Progenitor cell of endocrine pancreas (in vitro differentiated cells): Measurements from ENCODE around the gene KIF25. TPM values are rescaled to one million over a fixed set of nuclear protein-coding genes. Genes with fewer than 3 reads are reported as not detected.

Source experiments
- DNase-seq: peaks from one replicate; pipeline ENCODE4 v3.0.0; 2021; ENCODE audit warnings: low spot score; ENCODE audit not compliant: unreplicated experiment
- H3K27ac Mint-ChIP-seq: 2 replicates; pipeline ENCODE4 v1.8.0; 2021; ENCODE audit warnings: mild to moderate bottlenecking, moderate library complexity, mixed read lengths
- H3K27me3 Mint-ChIP-seq: 2 replicates; pipeline ENCODE4 v1.8.0; 2021; ENCODE audit warnings: mixed read lengths
- H3K36me3 Mint-ChIP-seq: 2 replicates; pipeline ENCODE4 v1.8.0; 2022; ENCODE audit warnings: mixed read lengths; ENCODE audit not compliant: insufficient read depth
- H3K4me1 Mint-ChIP-seq: 2 replicates; pipeline ENCODE4 v1.8.0; 2021; ENCODE audit warnings: low read depth, mixed read lengths
- H3K4me3 Mint-ChIP-seq: 2 replicates; pipeline ENCODE4 v1.8.0; 2021; ENCODE audit warnings: low read depth, mild to moderate bottlenecking, moderate library complexity, mixed read lengths
- H3K9me3 Mint-ChIP-seq: 2 replicates; pipeline ENCODE4 v1.8.0; 2021; ENCODE audit warnings: low read depth, mixed read lengths
- total RNA-seq: library from RNA; stranded (reverse); gene quantifications from 2 replicates; pipeline ENCODE4 v1.2.1, GENCODE V29; 2021
- TF ChIP-seq, protein P1 (sequence below): fragments of 200-600 bp; sonication (generic); IDR thresholded peaks from one replicate; pipeline ENCODE4 v1.5.0; 2021; ENCODE audit warnings: antibody characterized with exemption, mild to moderate bottlenecking; ENCODE audit not compliant: unreplicated experiment

Gene KIF25
- total RNA-seq, 1 donor from 2014 or later, result not detected

DNA sequence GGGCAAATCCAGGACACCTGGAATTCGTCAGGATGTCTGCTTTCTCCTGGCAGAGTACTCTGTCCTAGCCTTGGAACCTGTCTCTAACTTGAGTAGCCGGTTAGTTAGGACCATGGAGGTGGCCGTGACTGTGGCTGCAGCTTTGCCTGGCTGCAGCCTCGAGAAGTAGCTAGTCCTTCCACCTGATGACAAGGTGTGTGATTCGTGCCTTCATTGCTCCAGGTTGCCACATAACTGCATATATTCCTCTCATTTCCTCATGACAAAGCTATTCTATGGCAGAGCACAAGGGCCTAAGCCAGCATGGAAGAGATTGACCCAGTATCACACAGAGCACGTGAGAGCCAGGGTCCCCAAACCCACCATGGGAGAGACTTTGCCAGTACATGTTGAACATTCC is 39.8 kb upstream of the KIF25 start:
- H3K9me3 Mint-ChIP-seq, result no peaks in the 10 kb centered on the region
- TF ChIP-seq, protein P1, sequence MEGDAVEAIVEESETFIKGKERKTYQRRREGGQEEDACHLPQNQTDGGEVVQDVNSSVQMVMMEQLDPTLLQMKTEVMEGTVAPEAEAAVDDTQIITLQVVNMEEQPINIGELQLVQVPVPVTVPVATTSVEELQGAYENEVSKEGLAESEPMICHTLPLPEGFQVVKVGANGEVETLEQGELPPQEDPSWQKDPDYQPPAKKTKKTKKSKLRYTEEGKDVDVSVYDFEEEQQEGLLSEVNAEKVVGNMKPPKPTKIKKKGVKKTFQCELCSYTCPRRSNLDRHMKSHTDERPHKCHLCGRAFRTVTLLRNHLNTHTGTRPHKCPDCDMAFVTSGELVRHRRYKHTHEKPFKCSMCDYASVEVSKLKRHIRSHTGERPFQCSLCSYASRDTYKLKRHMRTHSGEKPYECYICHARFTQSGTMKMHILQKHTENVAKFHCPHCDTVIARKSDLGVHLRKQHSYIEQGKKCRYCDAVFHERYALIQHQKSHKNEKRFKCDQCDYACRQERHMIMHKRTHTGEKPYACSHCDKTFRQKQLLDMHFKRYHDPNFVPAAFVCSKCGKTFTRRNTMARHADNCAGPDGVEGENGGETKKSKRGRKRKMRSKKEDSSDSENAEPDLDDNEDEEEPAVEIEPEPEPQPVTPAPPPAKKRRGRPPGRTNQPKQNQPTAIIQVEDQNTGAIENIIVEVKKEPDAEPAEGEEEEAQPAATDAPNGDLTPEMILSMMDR, result no peak
- H3K4me1 Mint-ChIP-seq, result peaks cover 44% of the 10 kb centered on the region
- no peaks in the 10 kb centered on the region for H3K27me3 Mint-ChIP-seq
- DNase-seq, result no peak
- no peak overlapping the region for H3K4me3 Mint-ChIP-seq
- peaks cover 30% of the 10 kb centered on the region for H3K36me3 Mint-ChIP-seq
- H3K27ac Mint-ChIP-seq, result peak overlapping the region; percentile 22

DNA sequence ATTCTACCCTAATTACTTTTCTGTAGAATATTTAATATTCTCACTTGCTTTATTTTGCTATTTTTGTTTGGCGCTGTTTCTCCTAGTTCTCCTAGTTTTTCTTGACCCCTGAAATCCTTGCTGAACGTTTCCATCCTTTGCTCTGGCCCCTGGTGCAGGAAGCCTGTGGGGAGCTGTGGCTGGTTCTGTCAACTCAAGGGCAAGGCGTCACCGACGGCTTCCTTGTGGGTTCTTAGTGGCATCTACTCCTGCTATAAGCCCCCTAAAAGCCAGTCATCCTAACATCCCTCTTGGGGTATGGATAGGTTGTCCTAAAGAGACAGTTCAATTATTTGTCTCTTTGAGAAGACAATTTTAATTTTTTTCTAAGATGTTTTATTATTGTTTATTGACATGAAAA is 36.9 kb upstream of the KIF25 start:
- H3K4me3 Mint-ChIP-seq, result no peak overlapping the region
- H3K36me3 Mint-ChIP-seq, result peaks cover 35% of the 10 kb centered on the region
- H3K9me3 Mint-ChIP-seq, result no peaks in the 10 kb centered on the region
- TF ChIP-seq, protein P1, result no peak
- DNase-seq, result no peak
- H3K27ac Mint-ChIP-seq, result no peak overlapping the region
- H3K4me1 Mint-ChIP-seq, result peaks cover 58% of the 10 kb centered on the region
- no peaks in the 10 kb centered on the region for H3K27me3 Mint-ChIP-seq

DNA sequence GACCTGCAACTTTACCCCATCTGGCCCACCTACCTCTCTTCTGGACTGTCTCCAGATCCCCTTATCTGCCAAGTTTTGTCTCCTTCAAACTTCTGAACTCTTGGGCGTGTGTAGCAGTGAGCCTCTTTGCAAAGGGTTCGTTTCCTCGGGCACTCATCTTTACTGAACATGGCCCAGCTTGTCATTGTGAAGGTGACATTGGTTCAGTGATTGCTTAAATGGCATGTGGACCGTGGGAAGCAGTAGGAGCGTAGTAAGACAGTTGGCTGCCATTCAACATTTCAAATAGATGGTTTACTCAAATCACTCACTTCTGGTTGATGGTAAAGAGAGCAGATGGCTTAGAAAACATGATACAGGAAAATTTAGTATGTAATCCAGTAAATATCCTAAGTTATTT is 34.8 kb upstream of the KIF25 start:
- Mint-ChIP-seq H3K27ac (no peak overlapping the region), H3K4me1 (peaks cover 53% of the 10 kb centered on the region), H3K4me3 (no peak overlapping the region), H3K9me3 (no peaks in the 10 kb centered on the region), H3K36me3 (peaks cover 39% of the 10 kb centered on the region), H3K27me3 (no peaks in the 10 kb centered on the region)
- no peak for DNase-seq
- TF ChIP-seq, protein P1, result no peak

DNA sequence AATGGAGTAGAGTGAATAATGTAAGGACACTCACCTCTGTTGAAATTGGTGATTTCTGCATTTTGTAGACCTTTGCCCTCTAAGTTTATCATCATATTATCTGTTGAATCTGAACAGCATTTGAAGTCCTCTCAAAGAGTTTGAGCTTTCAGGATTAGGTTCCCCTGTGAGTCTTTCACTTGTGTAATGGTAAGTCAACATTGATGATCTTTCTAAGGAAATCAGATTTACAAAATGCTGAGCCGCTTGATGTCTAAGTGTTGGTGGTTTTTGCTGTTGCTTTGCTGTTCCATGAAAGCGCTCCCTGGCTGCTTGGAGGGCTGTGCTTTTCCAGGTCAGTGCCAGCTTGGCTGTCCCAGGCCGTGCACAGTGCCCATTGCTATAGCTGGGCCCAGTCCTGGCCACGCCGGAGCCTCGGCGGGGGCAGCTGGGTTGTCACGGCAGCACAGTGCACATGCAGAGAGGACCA is 33.8 kb upstream of the KIF25 start:
- Mint-ChIP-seq H3K9me3 (no peaks in the 10 kb centered on the region), H3K36me3 (peaks cover 45% of the 10 kb centered on the region), H3K27ac (peak overlapping the region; percentile 86), H3K4me3 (peak overlapping the region; percentile 14), H3K4me1 (peaks cover 52% of the 10 kb centered on the region), H3K27me3 (no peaks in the 10 kb centered on the region)
- no peak for DNase-seq
- TF ChIP-seq, protein P1, result no peak

DNA sequence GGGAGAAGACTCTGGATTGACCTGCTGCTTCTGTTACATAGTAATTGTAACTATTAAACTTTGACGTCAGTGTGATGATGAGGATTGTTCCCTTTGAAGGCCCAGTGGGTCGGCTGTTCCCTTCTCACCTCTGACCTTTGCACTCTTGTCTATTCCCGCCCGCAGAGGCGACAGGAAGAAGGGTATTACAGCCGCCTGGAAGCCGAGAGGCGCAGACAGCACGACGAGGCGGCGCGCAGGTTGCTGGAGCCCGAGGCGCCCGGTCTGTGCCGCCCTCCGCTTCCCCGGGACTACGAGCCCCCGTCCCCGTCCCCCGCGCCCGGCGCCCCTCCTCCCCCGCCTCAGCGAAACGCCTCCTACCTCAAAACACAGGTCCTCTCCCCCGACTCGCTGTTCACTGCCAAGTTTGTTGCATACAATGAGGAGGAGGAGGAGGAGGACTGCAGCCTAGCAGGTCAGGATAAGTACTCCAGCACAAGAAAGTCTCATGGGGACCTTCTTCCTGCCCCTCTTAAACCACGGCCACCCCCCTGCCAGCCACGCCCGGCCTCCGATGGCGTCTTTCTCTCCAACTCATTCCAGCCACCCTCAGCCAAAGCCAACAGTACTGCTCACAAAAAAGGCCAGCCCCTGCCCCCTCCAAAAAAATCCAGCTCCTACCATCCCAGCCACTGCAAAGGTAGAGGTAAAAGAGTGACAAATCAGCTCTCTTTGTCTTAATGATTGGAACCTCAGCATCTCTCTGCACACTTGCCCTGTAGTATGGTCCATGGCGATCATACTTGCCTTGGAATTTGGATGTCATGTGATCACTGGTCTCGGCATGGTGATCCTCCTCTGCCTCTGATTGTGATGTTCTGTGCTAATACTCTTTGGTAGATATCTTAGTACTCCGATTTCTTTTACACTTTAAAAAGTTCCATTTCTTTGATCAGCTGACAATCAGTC is 31.6 kb upstream of the KIF25 start:
- Mint-ChIP-seq H3K9me3 (no peaks in the 10 kb centered on the region), H3K27ac (peak overlapping the region; percentile 70), H3K4me3 (peak overlapping the region; percentile 12), H3K27me3 (no peaks in the 10 kb centered on the region), H3K4me1 (peaks cover 44% of the 10 kb centered on the region), H3K36me3 (peaks cover 52% of the 10 kb centered on the region)
- TF ChIP-seq, protein P1, result no peak
- DNase-seq, result no peak
